ENCODE measurements around the gene GBA2.

The GBA2 gene

GRCh38 chr9:35743452-35743851 is 5.6 kb downstream of the GBA2 start:
- TF ChIP-seq PATZ1 (CRISPR knock-in tag; IDR thresholded peaks at IDR 0.05; ENCODE audit: borderline replicate concordance) (no peak), OSR1 (CRISPR knock-in tag; IDR thresholded peaks at IDR 0.05) (no peak), ZC3H10 (CRISPR knock-in tag; IDR thresholded peaks at IDR 0.05) (no peak), CSDC2 (CRISPR knock-in tag; IDR thresholded peaks at IDR 0.05) (no peak), SNAI2 (CRISPR knock-in tag; IDR thresholded peaks at IDR 0.05) (no peak), ESRRG (CRISPR knock-in tag; IDR thresholded peaks at IDR 0.05) (no peak), TSHZ2 (CRISPR knock-in tag; IDR thresholded peaks at IDR 0.05) (no peak), ZNF8 (CRISPR knock-in tag; IDR thresholded peaks at IDR 0.05) (no peak), ZFP30 (CRISPR knock-in tag; IDR thresholded peaks at IDR 0.05) (no peak), GLIS3 (CRISPR knock-in tag; IDR thresholded peaks at IDR 0.05) (no peak), PPARA (CRISPR knock-in tag; IDR thresholded peaks at IDR 0.05; ENCODE audit: borderline replicate concordance) (no peak), ISL1 (CRISPR knock-in tag; IDR thresholded peaks at IDR 0.05) (no peak)
- TF ChIP-seq, protein P1, sequence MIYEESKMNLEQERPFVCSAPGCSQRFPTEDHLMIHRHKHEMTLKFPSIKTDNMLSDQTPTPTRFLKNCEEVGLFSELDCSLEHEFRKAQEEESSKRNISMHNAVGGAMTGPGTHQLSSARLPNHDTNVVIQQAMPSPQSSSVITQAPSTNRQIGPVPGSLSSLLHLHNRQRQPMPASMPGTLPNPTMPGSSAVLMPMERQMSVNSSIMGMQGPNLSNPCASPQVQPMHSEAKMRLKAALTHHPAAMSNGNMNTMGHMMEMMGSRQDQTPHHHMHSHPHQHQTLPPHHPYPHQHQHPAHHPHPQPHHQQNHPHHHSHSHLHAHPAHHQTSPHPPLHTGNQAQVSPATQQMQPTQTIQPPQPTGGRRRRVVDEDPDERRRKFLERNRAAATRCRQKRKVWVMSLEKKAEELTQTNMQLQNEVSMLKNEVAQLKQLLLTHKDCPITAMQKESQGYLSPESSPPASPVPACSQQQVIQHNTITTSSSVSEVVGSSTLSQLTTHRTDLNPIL (CRISPR knock-in tag; IDR thresholded peaks at IDR 0.05; ENCODE audit: low read depth) = no peak
- TF ChIP-seq, protein P2, sequence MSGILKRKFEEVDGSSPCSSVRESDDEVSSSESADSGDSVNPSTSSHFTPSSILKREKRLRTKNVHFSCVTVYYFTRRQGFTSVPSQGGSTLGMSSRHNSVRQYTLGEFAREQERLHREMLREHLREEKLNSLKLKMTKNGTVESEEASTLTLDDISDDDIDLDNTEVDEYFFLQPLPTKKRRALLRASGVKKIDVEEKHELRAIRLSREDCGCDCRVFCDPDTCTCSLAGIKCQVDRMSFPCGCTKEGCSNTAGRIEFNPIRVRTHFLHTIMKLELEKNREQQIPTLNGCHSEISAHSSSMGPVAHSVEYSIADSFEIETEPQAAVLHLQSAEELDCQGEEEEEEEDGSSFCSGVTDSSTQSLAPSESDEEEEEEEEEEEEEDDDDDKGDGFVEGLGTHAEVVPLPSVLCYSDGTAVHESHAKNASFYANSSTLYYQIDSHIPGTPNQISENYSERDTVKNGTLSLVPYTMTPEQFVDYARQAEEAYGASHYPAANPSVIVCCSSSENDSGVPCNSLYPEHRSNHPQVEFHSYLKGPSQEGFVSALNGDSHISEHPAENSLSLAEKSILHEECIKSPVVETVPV (CRISPR knock-in tag; IDR thresholded peaks at IDR 0.05) = no peak

GRCh38 chr9:35741740-35742139 is 7.3 kb downstream of the GBA2 start:
- no peak for ATAC-seq
- no peak for TF ChIP-seq SNAI2 (CRISPR knock-in tag; IDR thresholded peaks at IDR 0.05)
- TF ChIP-seq TOX (CRISPR knock-in tag; IDR thresholded peaks at IDR 0.05; ENCODE audit: borderline replicate concordance) = no peak
- no peak for TF ChIP-seq ZFP3 (CRISPR knock-in tag; IDR thresholded peaks at IDR 0.05)
- no peak for TF ChIP-seq PATZ1 (CRISPR knock-in tag; IDR thresholded peaks at IDR 0.05; ENCODE audit: borderline replicate concordance)
- TF ChIP-seq TCF4 (CRISPR knock-in tag; IDR thresholded peaks at IDR 0.05; ENCODE audit: borderline replicate concordance) = no peak
- no peak for TF ChIP-seq GLIS3 (CRISPR knock-in tag; IDR thresholded peaks at IDR 0.05)
- no peak for TF ChIP-seq CSDC2 (CRISPR knock-in tag; IDR thresholded peaks at IDR 0.05)
- no peak for TF ChIP-seq ISL1 (CRISPR knock-in tag; IDR thresholded peaks at IDR 0.05)
- TF ChIP-seq PPARA (CRISPR knock-in tag; IDR thresholded peaks at IDR 0.05; ENCODE audit: borderline replicate concordance) = no peak
- no peak for TF ChIP-seq ZNF565 (CRISPR knock-in tag; conservative IDR thresholded peaks at IDR 0.05; ENCODE audit: low read depth)
- no peak for TF ChIP-seq ZNF70 (CRISPR knock-in tag; IDR thresholded peaks at IDR 0.05)
- TF ChIP-seq, protein P2 (CRISPR knock-in tag; IDR thresholded peaks at IDR 0.05) = no peak
- TF ChIP-seq ESRRG (CRISPR knock-in tag; IDR thresholded peaks at IDR 0.05) = no peak
- TF ChIP-seq OSR1 (CRISPR knock-in tag; IDR thresholded peaks at IDR 0.05) = no peak
- TF ChIP-seq, protein P1 (CRISPR knock-in tag; IDR thresholded peaks at IDR 0.05; ENCODE audit: low read depth) = no peak
- TF ChIP-seq POU6F1 (CRISPR knock-in tag; IDR thresholded peaks at IDR 0.05; ENCODE audit: borderline replicate concordance, low read depth) = no peak
- TF ChIP-seq TSHZ2 (CRISPR knock-in tag; IDR thresholded peaks at IDR 0.05) = no peak
- no peak for TF ChIP-seq ZNF8 (CRISPR knock-in tag; IDR thresholded peaks at IDR 0.05)
- TF ChIP-seq ZC3H10 (CRISPR knock-in tag; IDR thresholded peaks at IDR 0.05) = no peak

More at GRCh38 chr9:35743452-35743851, 5.6 kb downstream of the GBA2 start:
- no peak for ATAC-seq
